Osteoblast (primary cell): Measurements from ENCODE around the gene BBX. TPM values are rescaled to one million over a fixed set of nuclear protein-coding genes. Genes with fewer than 3 reads are reported as not detected.

Experiments
- DNase-seq: peaks from one replicate; pipeline ENCODE4 v3.0.0; 2011; ENCODE audit warnings: low spot score, mixed read lengths; ENCODE audit not compliant: insufficient read length; ENCODE audit errors: missing footprints
- H2AFZ ChIP-seq: 2 replicates; pipeline ENCODE4 v1.6.0; 2011; ENCODE audit warnings: mild to moderate bottlenecking, low read length
- H3K27ac ChIP-seq: 2 replicates; pipeline ENCODE4 v1.5.1; 2011; ENCODE audit warnings: mild to moderate bottlenecking, low read depth, low read length, moderate library complexity
- H3K27me3 ChIP-seq: 2 replicates; pipeline ENCODE4 v1.6.0; 2012; ENCODE audit warnings: mild to moderate bottlenecking, control low read depth, inconsistent platforms, low read length, moderate library complexity; ENCODE audit not compliant: insufficient read depth
- H3K36me3 ChIP-seq: 2 replicates; pipeline ENCODE4 v1.5.1; 2011; ENCODE audit warnings: mild to moderate bottlenecking, low read length, control low read depth, moderate library complexity; ENCODE audit not compliant: insufficient read depth
- H3K4me1 ChIP-seq: 2 replicates; pipeline ENCODE4 v1.5.1; 2011; ENCODE audit warnings: mild to moderate bottlenecking, low read length, control low read depth, moderate library complexity; ENCODE audit not compliant: insufficient read depth
- H3K4me2 ChIP-seq: 2 replicates; pipeline ENCODE4 v1.6.0; 2011; ENCODE audit warnings: mild to moderate bottlenecking, low read length; ENCODE audit not compliant: insufficient read depth
- H3K4me3 ChIP-seq: fragments of 200-600 bp; sonication (generic); 3 replicates; pipeline ENCODE4 v1.5.1; 2012; ENCODE audit warnings: mild to moderate bottlenecking, low read length, inconsistent platforms; ENCODE audit not compliant: insufficient read depth
- H3K79me2 ChIP-seq: 2 replicates; pipeline ENCODE4 v1.6.0; 2012; ENCODE audit warnings: mild to moderate bottlenecking, low read length, control low read depth, inconsistent platforms; ENCODE audit not compliant: insufficient read depth
- H3K9me3 ChIP-seq: 2 replicates; pipeline ENCODE4 v1.5.1; 2011; ENCODE audit warnings: low read depth, low read length, control low read depth
- H4K20me1 ChIP-seq: 2 replicates; pipeline ENCODE4 v1.6.0; 2012; ENCODE audit warnings: mild to moderate bottlenecking, low read length, control low read depth; ENCODE audit not compliant: insufficient read depth
- CTCF ChIP-seq: IDR thresholded peaks from 2 replicates; pipeline ENCODE4 v1.5.1; 2011; ENCODE audit warnings: mild to moderate bottlenecking, low read depth, low read length, moderate library complexity; ENCODE audit errors: extremely low read depth
- total RNA-seq: library from RNA; depleted of rRNA; stranded (reverse); fragments of >200 nt; gene quantifications from 2 replicates; pipeline ENCODE4 v1.2.3, GENCODE V29; 2012

Gene BBX
- total RNA-seq, 1 donor = 66.6 TPM

- DNase-seq = peak; percentile 36
- Histone ChIP-seq H3K4me3 (no peak overlapping the region), H3K27ac (no peak overlapping the region)
Measured at GRCh38 chr3:107710851-107711250, 188.1 kb downstream of the BBX start.

GRCh38 chr3:107716734-107717133 lies 194.0 kb downstream of the BBX start:
- Histone ChIP-seq H3K27me3 (no peaks in the 10 kb centered on the region), H3K4me1 (peaks cover 11% of the 10 kb centered on the region), H3K79me2 (no peaks in the 10 kb centered on the region), H3K4me2 (no peak overlapping the region), H4K20me1 (peaks cover under 1% of the 10 kb centered on the region), H3K36me3 (peaks cover 6% of the 10 kb centered on the region), H3K9me3 (no peaks in the 10 kb centered on the region), H3K4me3 (no peak overlapping the region), H2AFZ (no peak overlapping the region), H3K27ac (no peak overlapping the region)
- TF ChIP-seq CTCF = no peak
- DNase-seq = no peak

More at GRCh38 chr3:107710851-107711250, 188.1 kb downstream of the BBX start:
- H3K79me2 ChIP-seq = no peaks in the 10 kb centered on the region
- H4K20me1 ChIP-seq = peaks cover 10% of the 10 kb centered on the region
- H3K4me1 ChIP-seq = no peaks in the 10 kb centered on the region
- H3K36me3 ChIP-seq = peaks cover 7% of the 10 kb centered on the region
- no peaks in the 10 kb centered on the region for H3K9me3 ChIP-seq
- no peak for TF ChIP-seq CTCF
- H3K4me2 ChIP-seq = no peak overlapping the region
- H3K27me3 ChIP-seq = no peaks in the 10 kb centered on the region
- no peak overlapping the region for H2AFZ ChIP-seq

- H3K9me3 ChIP-seq = no peaks in the 10 kb centered on the region
- H3K4me2 ChIP-seq = no peak overlapping the region
- TF ChIP-seq CTCF = no peak
Measured at GRCh38 chr3:107718547-107718946, 195.8 kb downstream of the BBX start.

GRCh38 chr3:107727102-107727501 lies 204.3 kb downstream of the BBX start:
- H4K20me1 ChIP-seq = no peaks in the 10 kb centered on the region
- H3K4me1 ChIP-seq = no peaks in the 10 kb centered on the region
- TF ChIP-seq CTCF = no peak
- H3K79me2 ChIP-seq = no peaks in the 10 kb centered on the region
- DNase-seq = no peak
- no peak overlapping the region for H3K4me3 ChIP-seq
- H3K27me3 ChIP-seq = no peaks in the 10 kb centered on the region
- H3K4me2 ChIP-seq = no peak overlapping the region
- H3K36me3 ChIP-seq = peaks cover 13% of the 10 kb centered on the region
- no peak overlapping the region for H2AFZ ChIP-seq
- no peak overlapping the region for H3K27ac ChIP-seq
- no peaks in the 10 kb centered on the region for H3K9me3 ChIP-seq

More at GRCh38 chr3:107718547-107718946, 195.8 kb downstream of the BBX start:
- Histone ChIP-seq H2AFZ (no peak overlapping the region), H4K20me1 (no peaks in the 10 kb centered on the region), H3K36me3 (peaks cover 5% of the 10 kb centered on the region), H3K4me3 (no peak overlapping the region), H3K27me3 (no peaks in the 10 kb centered on the region), H3K79me2 (no peaks in the 10 kb centered on the region), H3K27ac (no peak overlapping the region), H3K4me1 (peaks cover 11% of the 10 kb centered on the region)
- no peak for DNase-seq
